Colonic mucosa (tissue), 4 donors: ENCODE measurements around the gene PRDM15. TPM values are rescaled to one million over a fixed set of nuclear protein-coding genes. Genes with fewer than 3 reads are reported as not detected.

Experiments
- DNase-seq: peaks from one replicate; pipeline ENCODE4 v3.0.0-alpha.2; 2020
- H3K27ac ChIP-seq: fragments of 200-600 bp; one replicate; pipeline ENCODE4 v1.8.0; 2021
- H3K27me3 ChIP-seq: fragments of 200-600 bp; one replicate; pipeline ENCODE4 v1.8.0; 2021
- H3K36me3 ChIP-seq: fragments of 200-600 bp; one replicate; pipeline ENCODE4 v1.8.0; 2021
- H3K4me1 ChIP-seq: fragments of 200-600 bp; one replicate; pipeline ENCODE4 v1.8.0; 2021; ENCODE audit warnings: mild to moderate bottlenecking
- H3K4me3 ChIP-seq: fragments of 200-600 bp; one replicate; pipeline ENCODE4 v1.8.0; 2021
- H3K9ac ChIP-seq, 2 donors: one replicate each; pipeline ENCODE4 v1.7.0; 2013; ENCODE audit warnings: control low read depth in 2 of 2, low read depth in 2 of 2, low read length in 2 of 2
- H3K9me3 ChIP-seq: fragments of 200-600 bp; one replicate; pipeline ENCODE4 v1.8.0; 2021
- intact Hi-C: fragments of 100-400 bp; cut with DNase I; formaldehyde crosslinking; loops from one replicate; pipeline ENCODE4 v1.14.1; 2022
- total RNA-seq, 2 donors: library from RNA; stranded (reverse); fragmentation: NEBNext Ultra II Directional in 1 of 2; extraction: Animal tissue kit (Norgen Biotek cat#: 25700) in 1 of 2; gene quantifications; one replicate each; pipeline ENCODE4 v1.2.1, GENCODE V29; 2021
- TF ChIP-seq, protein P1 (sequence below): fragments of 200-600 bp; IDR thresholded peaks from one replicate; pipeline ENCODE4 v1.8.0; 2022; ENCODE audit warnings: antibody characterized with exemption, mild to moderate bottlenecking
- donor health status: healthy.
- donor health status: DM: no; HTN: no; CAD: no.
- donor health status: DM: no; HTN: no; CAD: no.

PRDM15 gene
- total RNA-seq, 2 donors from 2014 or later, result 3.2 to 6.3 TPM

DNA sequence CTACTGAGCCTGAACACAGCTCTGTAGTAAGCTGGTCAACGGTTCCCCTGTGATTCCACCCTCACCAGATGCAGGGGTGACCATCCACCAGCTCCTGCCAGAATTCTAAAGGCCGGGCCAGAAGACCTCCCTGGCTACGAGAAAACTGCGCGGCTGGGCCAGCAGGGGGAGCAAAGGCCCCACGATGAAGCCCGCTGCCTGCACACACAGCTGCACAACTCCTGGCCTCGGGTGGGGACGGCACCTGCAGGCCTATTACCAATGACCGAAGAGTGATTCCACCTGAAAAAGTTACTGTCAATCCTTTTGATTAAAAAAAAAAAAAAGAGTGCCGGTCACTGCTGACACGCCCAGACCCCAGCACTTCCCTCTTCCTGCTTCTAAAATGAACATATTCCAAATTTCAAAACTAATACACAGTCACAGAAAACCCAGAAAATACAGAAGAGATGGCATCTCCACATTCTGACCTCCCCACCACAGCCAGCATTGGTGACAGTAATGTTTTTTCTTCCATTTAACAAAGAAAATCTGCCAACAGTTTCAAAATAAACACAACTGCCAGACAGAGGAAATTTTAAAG is 62.5 kb downstream of the PRDM15 start:
- Histone ChIP-seq H3K9me3 (no peaks in the 10 kb centered on the region), H3K4me1 (no peaks in the 10 kb centered on the region), H3K4me3 (no peak overlapping the region), H3K27ac (no peak overlapping the region), H3K36me3 (peaks cover 6% of the 10 kb centered on the region), H3K27me3 (no peaks in the 10 kb centered on the region), H3K9ac (no peak overlapping the region)
- intact Hi-C loops, result loop anchor here (2.0 to 5.0 kb wide), 2 partner anchors 204 to 300 kb away; no protein-coding TSS in a partner anchor
- DNase-seq, result peak; percentile 64
- TF ChIP-seq, protein P1, sequence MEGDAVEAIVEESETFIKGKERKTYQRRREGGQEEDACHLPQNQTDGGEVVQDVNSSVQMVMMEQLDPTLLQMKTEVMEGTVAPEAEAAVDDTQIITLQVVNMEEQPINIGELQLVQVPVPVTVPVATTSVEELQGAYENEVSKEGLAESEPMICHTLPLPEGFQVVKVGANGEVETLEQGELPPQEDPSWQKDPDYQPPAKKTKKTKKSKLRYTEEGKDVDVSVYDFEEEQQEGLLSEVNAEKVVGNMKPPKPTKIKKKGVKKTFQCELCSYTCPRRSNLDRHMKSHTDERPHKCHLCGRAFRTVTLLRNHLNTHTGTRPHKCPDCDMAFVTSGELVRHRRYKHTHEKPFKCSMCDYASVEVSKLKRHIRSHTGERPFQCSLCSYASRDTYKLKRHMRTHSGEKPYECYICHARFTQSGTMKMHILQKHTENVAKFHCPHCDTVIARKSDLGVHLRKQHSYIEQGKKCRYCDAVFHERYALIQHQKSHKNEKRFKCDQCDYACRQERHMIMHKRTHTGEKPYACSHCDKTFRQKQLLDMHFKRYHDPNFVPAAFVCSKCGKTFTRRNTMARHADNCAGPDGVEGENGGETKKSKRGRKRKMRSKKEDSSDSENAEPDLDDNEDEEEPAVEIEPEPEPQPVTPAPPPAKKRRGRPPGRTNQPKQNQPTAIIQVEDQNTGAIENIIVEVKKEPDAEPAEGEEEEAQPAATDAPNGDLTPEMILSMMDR, result peak; percentile 74

DNA sequence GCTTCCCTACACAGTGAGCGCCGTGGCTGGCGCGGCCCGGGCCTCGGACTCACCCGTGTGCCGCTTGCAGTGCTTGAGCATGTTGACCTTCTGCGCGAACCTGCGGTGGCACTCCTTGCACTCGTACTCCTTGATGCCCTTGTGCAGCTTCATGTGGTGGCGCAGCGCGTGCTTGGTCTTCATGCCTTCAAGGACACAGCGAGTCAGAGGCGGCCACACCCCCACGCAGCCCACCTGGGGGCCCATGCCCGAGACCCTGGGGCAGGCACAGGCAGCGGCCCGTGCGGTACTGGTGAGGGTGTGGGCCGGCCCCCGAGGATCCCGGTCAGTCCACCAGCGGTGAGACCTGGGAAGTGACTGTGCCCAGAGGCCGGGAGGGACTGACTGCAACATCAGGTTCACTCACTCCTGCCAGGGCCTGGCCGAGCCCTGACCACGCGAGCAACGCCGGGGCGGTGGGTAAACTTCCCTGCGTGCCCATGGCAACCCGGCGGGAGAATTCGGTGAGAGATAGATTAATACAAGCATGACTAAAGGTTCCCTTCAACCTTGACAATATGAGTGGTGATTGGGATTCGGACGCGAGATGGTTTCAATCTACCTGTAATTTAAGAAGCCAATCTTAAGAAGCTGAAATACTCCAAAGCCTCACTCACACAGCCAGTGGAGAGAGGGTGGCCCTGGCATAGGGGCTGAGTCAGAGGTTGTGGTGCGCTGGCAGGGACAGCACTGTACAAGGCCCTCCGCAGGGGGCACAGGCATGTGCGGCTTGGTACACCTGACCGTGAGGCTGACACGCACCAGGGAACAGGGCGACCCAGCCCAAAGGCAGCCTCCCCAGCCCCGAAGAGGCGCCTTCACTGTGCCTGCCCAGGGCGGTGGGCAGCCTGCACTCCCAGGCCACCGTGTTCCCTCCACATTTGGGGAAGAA is 63.2 kb downstream of the PRDM15 start:
- no peak for DNase-seq
- peaks cover 6% of the 10 kb centered on the region for H3K36me3 ChIP-seq
- no peak overlapping the region for H3K9ac ChIP-seq
- no peaks in the 10 kb centered on the region for H3K9me3 ChIP-seq
- H3K27me3 ChIP-seq, result no peaks in the 10 kb centered on the region
- TF ChIP-seq, protein P1, result no peak
- no peak overlapping the region for H3K4me3 ChIP-seq
- intact Hi-C loops, result loop anchor here (2.0 to 5.0 kb wide), 2 partner anchors 204 to 301 kb away; no protein-coding TSS in a partner anchor
- no peak overlapping the region for H3K27ac ChIP-seq
- no peaks in the 10 kb centered on the region for H3K4me1 ChIP-seq

DNA sequence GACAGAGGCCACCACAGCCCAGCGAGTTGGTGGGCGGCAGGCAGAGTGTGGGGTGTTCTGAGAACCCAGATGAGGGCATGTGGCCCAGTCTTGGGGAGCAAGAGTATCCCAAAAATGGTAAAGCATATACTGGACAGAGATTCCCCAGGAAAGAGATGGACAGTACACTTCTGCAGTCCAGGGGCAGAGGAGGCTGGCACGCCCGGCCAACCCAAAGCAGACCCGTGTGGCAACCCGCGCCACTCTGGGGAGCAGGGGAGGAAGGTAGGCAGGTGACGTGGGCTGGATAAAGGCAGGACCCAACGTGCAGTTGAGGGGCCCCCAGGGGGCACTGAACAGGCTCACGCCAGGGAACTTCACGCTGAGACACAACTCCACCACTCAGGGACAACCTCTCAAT is 65.9 kb downstream of the PRDM15 start:
- no peaks in the 10 kb centered on the region for H3K9me3 ChIP-seq
- intact Hi-C loops, result no loop called here
- DNase-seq, result no peak

DNA sequence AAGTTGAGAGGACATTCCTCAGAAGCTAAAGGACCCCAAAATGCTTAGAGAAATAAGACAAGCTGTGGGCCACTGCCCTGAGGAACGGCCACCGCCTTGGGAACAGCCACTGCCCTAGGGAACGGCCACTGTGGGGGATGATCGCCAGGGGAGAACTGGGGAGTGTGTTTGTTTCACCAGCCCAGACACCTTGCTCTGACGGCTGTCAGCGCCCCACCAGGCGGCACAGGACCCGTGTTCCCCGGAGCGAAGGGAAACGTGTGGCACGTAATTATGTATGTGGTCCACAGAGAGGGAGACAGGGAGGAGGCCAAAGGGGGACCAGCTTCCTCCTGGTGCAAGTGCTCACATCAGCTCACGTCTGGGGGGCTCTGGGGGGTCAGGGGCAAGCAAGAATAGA is 66.5 kb downstream of the PRDM15 start:
- no peak for DNase-seq
- TF ChIP-seq, protein P1, result no peak
- Histone ChIP-seq H3K9ac (no peak overlapping the region), H3K4me1 (no peaks in the 10 kb centered on the region), H3K9me3 (no peaks in the 10 kb centered on the region), H3K27ac (no peak overlapping the region), H3K4me3 (no peak overlapping the region), H3K27me3 (no peaks in the 10 kb centered on the region), H3K36me3 (peaks cover 6% of the 10 kb centered on the region)
- intact Hi-C loops, result no loop called here

More for the DNA sequence above, 65.9 kb downstream of the PRDM15 start:
- Histone ChIP-seq H3K36me3 (peaks cover 6% of the 10 kb centered on the region), H3K27ac (no peak overlapping the region), H3K9ac (no peak overlapping the region), H3K4me3 (no peak overlapping the region), H3K27me3 (no peaks in the 10 kb centered on the region), H3K4me1 (no peaks in the 10 kb centered on the region)
- TF ChIP-seq, protein P1, result no peak

DNA sequence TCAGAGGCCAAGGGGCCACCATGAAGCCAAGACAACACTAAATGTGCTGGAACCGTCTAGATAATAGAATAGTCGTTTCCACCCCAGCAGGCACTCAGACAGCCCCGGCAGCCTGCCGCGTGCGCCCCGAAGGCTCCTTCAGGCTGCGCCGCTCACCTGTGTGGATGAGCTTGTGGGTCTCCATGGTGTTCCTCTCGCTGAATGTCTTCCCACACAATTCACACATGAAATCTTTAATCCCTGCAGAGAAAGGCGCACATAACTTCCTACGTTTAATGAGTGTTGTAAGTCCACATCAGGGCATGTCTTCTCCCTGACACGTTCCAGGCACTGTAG is 68.6 kb downstream of the PRDM15 start:
- Histone ChIP-seq H3K27me3 (no peaks in the 10 kb centered on the region), H3K4me3 (no peak overlapping the region), H3K4me1 (no peaks in the 10 kb centered on the region), H3K9ac (no peak overlapping the region), H3K36me3 (peaks cover 6% of the 10 kb centered on the region), H3K9me3 (no peaks in the 10 kb centered on the region), H3K27ac (no peak overlapping the region)
- intact Hi-C loops, result no loop called here
- TF ChIP-seq, protein P1, result no peak
- DNase-seq, result no peak
